Chondrocyte (in vitro differentiated cells): ENCODE measurements around the gene UPF1. TPM values are rescaled to one million over a fixed set of nuclear protein-coding genes. Genes with fewer than 3 reads are reported as not detected.

Experiments used
- DNase-seq: peaks from one replicate; pipeline ENCODE4 v3.0.0; 2021; ENCODE audit warnings: mixed read lengths, low spot score
- H3K27ac Mint-ChIP-seq: one replicate; pipeline ENCODE4 v1.8.0; 2021; ENCODE audit warnings: mild to moderate bottlenecking, moderate library complexity, mixed read lengths; ENCODE audit not compliant: unreplicated experiment
- H3K27me3 Mint-ChIP-seq: 2 replicates; pipeline ENCODE4 v1.8.0; 2021; ENCODE audit warnings: low read depth, mixed read lengths
- H3K36me3 Mint-ChIP-seq: 2 replicates; pipeline ENCODE4 v1.8.0; 2021; ENCODE audit warnings: low read depth, mixed read lengths
- H3K4me1 Mint-ChIP-seq: 2 replicates; pipeline ENCODE4 v1.8.0; 2021; ENCODE audit warnings: low read depth, mild to moderate bottlenecking, mixed read lengths
- H3K4me3 Mint-ChIP-seq: one replicate; pipeline ENCODE4 v1.8.0; 2021; ENCODE audit warnings: mild to moderate bottlenecking, moderate library complexity, mixed read lengths; ENCODE audit not compliant: unreplicated experiment
- H3K9me3 Mint-ChIP-seq: 2 replicates; pipeline ENCODE4 v1.8.0; 2021; ENCODE audit warnings: low read depth, mixed read lengths
- CTCF ChIP-seq: fragments of 200-600 bp; sonication (generic); IDR thresholded peaks from 2 replicates; pipeline ENCODE4 v1.5.0; 2021; ENCODE audit warnings: antibody characterized with exemption, mild to moderate bottlenecking, moderate library complexity
- total RNA-seq: library from RNA; stranded (reverse); gene quantifications from 3 replicates; pipeline ENCODE4 v1.2.1, GENCODE V29; 2021

UPF1 gene
- total RNA-seq, 1 donor from 2014 or later = 40.4 TPM

GRCh38 chr19:18846862-18847548 is 15.2 kb downstream of the UPF1 start:
- H3K27ac Mint-ChIP-seq = peak overlapping the region; percentile 24
- DNase-seq = no peak

GRCh38 chr19:18847549-18848463 is 16.0 kb downstream of the UPF1 start:
- H3K27me3 Mint-ChIP-seq = no peaks in the 10 kb centered on the region
- H3K4me1 Mint-ChIP-seq = peaks cover 36% of the 10 kb centered on the region
- no peak overlapping the region for H3K27ac Mint-ChIP-seq
- no peaks in the 10 kb centered on the region for H3K9me3 Mint-ChIP-seq
- H3K36me3 Mint-ChIP-seq = peaks cover 4% of the 10 kb centered on the region
- no peak overlapping the region for H3K4me3 Mint-ChIP-seq
- TF ChIP-seq CTCF = peak; percentile 64
- DNase-seq = no peak

More at GRCh38 chr19:18846862-18847548, 15.2 kb downstream of the UPF1 start:
- peaks cover 4% of the 10 kb centered on the region for H3K36me3 Mint-ChIP-seq
- peak; percentile 93 for TF ChIP-seq CTCF
- peaks cover 40% of the 10 kb centered on the region for H3K4me1 Mint-ChIP-seq
- no peaks in the 10 kb centered on the region for H3K9me3 Mint-ChIP-seq
- no peaks in the 10 kb centered on the region for H3K27me3 Mint-ChIP-seq
- H3K4me3 Mint-ChIP-seq = no peak overlapping the region

- no peak overlapping the region for H3K4me3 Mint-ChIP-seq
- TF ChIP-seq CTCF = no peak
- peaks cover 8% of the 10 kb centered on the region for H3K36me3 Mint-ChIP-seq
- H3K27me3 Mint-ChIP-seq = no peaks in the 10 kb centered on the region
- DNase-seq = no peak
- no peak overlapping the region for H3K27ac Mint-ChIP-seq
- no peaks in the 10 kb centered on the region for H3K9me3 Mint-ChIP-seq
- H3K4me1 Mint-ChIP-seq = peaks cover 23% of the 10 kb centered on the region
Observed at GRCh38 chr19:18848878-18849661, 17.3 kb downstream of the UPF1 start.

GRCh38 chr19:18849838-18850400 is 18.2 kb downstream of the UPF1 start:
- H3K9me3 Mint-ChIP-seq = no peaks in the 10 kb centered on the region
- H3K27ac Mint-ChIP-seq = no peak overlapping the region
- no peak for DNase-seq
- no peaks in the 10 kb centered on the region for H3K27me3 Mint-ChIP-seq
- no peak overlapping the region for H3K4me3 Mint-ChIP-seq
- TF ChIP-seq CTCF = no peak
- peaks cover 10% of the 10 kb centered on the region for H3K36me3 Mint-ChIP-seq
- peaks cover 19% of the 10 kb centered on the region for H3K4me1 Mint-ChIP-seq
